Gastroesophageal sphincter (tissue), 3 donors: ENCODE results near the gene OR10Z1.

Source experiments
- POLR2A ChIP-seq, 2 donors: fragments of 450-650 bp; IDR thresholded peaks; one replicate each; pipeline ENCODE4 v1.6.1; 2017; ENCODE audit warnings: antibody characterized with exemption in 2 of 2, mild to moderate bottlenecking in 2 of 2, moderate library complexity in 1 of 2
- TF ChIP-seq, protein P1 (sequence below), 4 experiments: fragments of 200-600 bp in 2 of 4; fragments of 450-650 bp in 2 of 4; sonication (generic) in 1 of 4; IDR thresholded peaks; one replicate each; pipeline ENCODE4 v1.5.1; 2017 to 2019; ENCODE audit warnings: antibody characterized with exemption in 4 of 4, mild to moderate bottlenecking in 2 of 4, moderate library complexity in 2 of 4

- TF ChIP-seq, protein P1, sequence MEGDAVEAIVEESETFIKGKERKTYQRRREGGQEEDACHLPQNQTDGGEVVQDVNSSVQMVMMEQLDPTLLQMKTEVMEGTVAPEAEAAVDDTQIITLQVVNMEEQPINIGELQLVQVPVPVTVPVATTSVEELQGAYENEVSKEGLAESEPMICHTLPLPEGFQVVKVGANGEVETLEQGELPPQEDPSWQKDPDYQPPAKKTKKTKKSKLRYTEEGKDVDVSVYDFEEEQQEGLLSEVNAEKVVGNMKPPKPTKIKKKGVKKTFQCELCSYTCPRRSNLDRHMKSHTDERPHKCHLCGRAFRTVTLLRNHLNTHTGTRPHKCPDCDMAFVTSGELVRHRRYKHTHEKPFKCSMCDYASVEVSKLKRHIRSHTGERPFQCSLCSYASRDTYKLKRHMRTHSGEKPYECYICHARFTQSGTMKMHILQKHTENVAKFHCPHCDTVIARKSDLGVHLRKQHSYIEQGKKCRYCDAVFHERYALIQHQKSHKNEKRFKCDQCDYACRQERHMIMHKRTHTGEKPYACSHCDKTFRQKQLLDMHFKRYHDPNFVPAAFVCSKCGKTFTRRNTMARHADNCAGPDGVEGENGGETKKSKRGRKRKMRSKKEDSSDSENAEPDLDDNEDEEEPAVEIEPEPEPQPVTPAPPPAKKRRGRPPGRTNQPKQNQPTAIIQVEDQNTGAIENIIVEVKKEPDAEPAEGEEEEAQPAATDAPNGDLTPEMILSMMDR (IDR thresholded peaks at IDR 0.05) = no peak
- no peak for TF ChIP-seq POLR2A (IDR thresholded peaks at IDR 0.05)
These were observed 34.6 kb upstream of the OR10Z1 start, which contains the start of gene OR6P1 for GRCh38 chr1:158570480-158570879.
